ENCODE results near the gene HHAT.

The HHAT gene

DNA sequence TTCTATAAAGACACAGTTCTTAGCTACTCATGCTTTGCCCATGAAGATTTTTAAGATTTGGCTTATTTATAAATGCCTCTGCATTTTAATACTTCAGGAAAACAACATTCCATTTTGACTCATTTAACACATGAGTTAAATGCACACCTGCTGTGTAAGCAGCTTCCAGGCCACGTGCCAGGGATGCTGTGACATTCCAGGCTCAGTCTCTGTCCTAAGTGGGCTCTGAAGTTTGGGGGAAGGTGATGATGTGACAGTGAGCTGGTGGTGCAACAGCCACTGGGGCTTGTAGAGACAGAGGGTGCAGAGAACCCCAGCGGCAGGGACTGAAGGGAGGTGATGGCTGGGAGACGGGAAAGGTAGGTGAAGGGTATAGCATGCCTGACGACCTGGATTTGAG, 40.7 kb downstream of the HHAT start:
- Histone ChIP-seq H3K9me2 (replicated peaks; ENCODE audit: insufficient read depth, low read length) (no peaks in the 10 kb centered on the region), H3K4me2 (ENCODE audit: low read depth, low read length) (no peak overlapping the region), H3K27me3 (replicated peaks; ENCODE audit: insufficient read depth, low read length) (no peaks in the 10 kb centered on the region), H3K9ac (ENCODE audit: low read length) (no peak overlapping the region), H3K4me1 (ENCODE audit: low read length) (no peaks in the 10 kb centered on the region), H4K20me1 (ENCODE audit: insufficient read depth, low read length) (no peaks in the 10 kb centered on the region), H3K4me3 (ENCODE audit: low read length) (no peak overlapping the region), H3K36me3 (replicated peaks; ENCODE audit: insufficient read depth, low read length) (no peaks in the 10 kb centered on the region), H2AFZ (ENCODE audit: low read length) (no peak overlapping the region), H3K27ac (ENCODE audit: low read length) (no peak overlapping the region), H3F3A (ENCODE audit: insufficient read depth, low read length) (peaks cover 6% of the 10 kb centered on the region; the same call in 1 of the 2 replicates), H3K79me2 (ENCODE audit: low read length) (no peaks in the 10 kb centered on the region), H3K9me3 (replicated peaks; ENCODE audit: insufficient read depth, low read length) (no peaks in the 10 kb centered on the region)
- TF ChIP-seq EZH2phosphoT487 (IDR thresholded peaks at IDR 0.05; ENCODE audit: low read length) (no peak), EZH2 (optimal IDR thresholded peaks at IDR 0.05; ENCODE audit: low read depth, low read length) (no peak)
- TF ChIP-seq, protein P1, sequence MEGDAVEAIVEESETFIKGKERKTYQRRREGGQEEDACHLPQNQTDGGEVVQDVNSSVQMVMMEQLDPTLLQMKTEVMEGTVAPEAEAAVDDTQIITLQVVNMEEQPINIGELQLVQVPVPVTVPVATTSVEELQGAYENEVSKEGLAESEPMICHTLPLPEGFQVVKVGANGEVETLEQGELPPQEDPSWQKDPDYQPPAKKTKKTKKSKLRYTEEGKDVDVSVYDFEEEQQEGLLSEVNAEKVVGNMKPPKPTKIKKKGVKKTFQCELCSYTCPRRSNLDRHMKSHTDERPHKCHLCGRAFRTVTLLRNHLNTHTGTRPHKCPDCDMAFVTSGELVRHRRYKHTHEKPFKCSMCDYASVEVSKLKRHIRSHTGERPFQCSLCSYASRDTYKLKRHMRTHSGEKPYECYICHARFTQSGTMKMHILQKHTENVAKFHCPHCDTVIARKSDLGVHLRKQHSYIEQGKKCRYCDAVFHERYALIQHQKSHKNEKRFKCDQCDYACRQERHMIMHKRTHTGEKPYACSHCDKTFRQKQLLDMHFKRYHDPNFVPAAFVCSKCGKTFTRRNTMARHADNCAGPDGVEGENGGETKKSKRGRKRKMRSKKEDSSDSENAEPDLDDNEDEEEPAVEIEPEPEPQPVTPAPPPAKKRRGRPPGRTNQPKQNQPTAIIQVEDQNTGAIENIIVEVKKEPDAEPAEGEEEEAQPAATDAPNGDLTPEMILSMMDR (IDR thresholded peaks at IDR 0.05; ENCODE audit: low read length): no peak
- DNase-seq: no peak

DNA sequence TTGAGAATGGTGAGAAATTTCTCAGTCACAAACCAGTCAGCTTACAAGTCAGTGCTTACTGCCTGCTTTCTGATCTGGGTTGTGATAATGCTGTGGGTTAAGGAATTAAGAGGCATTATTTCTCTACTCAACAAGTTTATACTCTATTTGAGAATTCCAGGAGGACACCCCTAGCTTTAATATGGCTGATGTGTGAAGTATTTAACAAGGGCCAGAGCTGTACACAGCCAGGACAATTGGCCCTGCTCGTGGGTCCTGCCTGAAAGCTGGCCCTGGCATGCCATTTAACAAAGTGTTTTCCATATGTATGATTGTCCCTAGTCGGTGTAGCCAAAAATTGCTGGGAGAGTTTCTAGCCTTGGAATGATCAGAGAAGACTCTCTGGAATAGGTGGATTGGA, 43.2 kb downstream of the HHAT start:
- H3K79me2 ChIP-seq (ENCODE audit: low read length): no peaks in the 10 kb centered on the region
- H3K9me3 ChIP-seq (replicated peaks; ENCODE audit: insufficient read depth, low read length): no peaks in the 10 kb centered on the region
- peaks cover 6% of the 10 kb centered on the region; the same call in 1 of the 2 replicates for H3F3A ChIP-seq (ENCODE audit: insufficient read depth, low read length)
- no peaks in the 10 kb centered on the region for H3K4me1 ChIP-seq (ENCODE audit: low read length)
- no peak overlapping the region for H2AFZ ChIP-seq (ENCODE audit: low read length)
- H3K27me3 ChIP-seq (replicated peaks; ENCODE audit: insufficient read depth, low read length): no peaks in the 10 kb centered on the region
- TF ChIP-seq EZH2 (optimal IDR thresholded peaks at IDR 0.05; ENCODE audit: low read depth, low read length) (no peak), EZH2phosphoT487 (IDR thresholded peaks at IDR 0.05; ENCODE audit: low read length) (no peak)
- no peaks in the 10 kb centered on the region for H4K20me1 ChIP-seq (ENCODE audit: insufficient read depth, low read length)
- H3K9ac ChIP-seq (ENCODE audit: low read length): no peak overlapping the region
- no peak overlapping the region for H3K4me2 ChIP-seq (ENCODE audit: low read depth, low read length)
- H3K36me3 ChIP-seq (replicated peaks; ENCODE audit: insufficient read depth, low read length): no peaks in the 10 kb centered on the region
- no peak overlapping the region for H3K27ac ChIP-seq (ENCODE audit: low read length)
- H3K9me2 ChIP-seq (replicated peaks; ENCODE audit: insufficient read depth, low read length): no peaks in the 10 kb centered on the region
- H3K4me3 ChIP-seq (ENCODE audit: low read length): no peak overlapping the region
- no peak for DNase-seq

DNA sequence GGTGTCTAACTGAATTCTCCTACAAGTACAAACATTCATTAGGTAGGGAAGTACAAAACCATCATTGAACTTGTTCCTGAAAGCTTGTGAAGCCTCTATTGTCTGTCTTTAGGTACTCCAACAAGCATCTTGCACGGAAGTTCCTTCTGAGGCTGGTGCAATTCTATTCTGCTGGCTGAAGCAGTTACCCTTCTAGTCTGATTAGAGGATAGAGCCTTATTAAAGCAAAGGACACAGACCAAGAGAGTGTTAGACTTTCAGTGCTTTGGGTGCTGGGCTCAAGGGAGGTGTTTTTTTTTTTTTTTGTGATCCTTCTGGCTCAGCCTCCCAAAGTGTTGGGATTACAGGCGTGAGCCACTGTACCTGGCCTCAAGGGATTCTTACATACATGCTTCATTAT, 43.8 kb downstream of the HHAT start:
- Histone ChIP-seq H3K4me2 (ENCODE audit: low read depth, low read length) (no peak overlapping the region), H4K20me1 (ENCODE audit: insufficient read depth, low read length) (no peaks in the 10 kb centered on the region), H3K4me3 (ENCODE audit: low read length) (no peak overlapping the region), H3K4me1 (ENCODE audit: low read length) (no peaks in the 10 kb centered on the region), H3K9me2 (replicated peaks; ENCODE audit: insufficient read depth, low read length) (no peaks in the 10 kb centered on the region), H2AFZ (ENCODE audit: low read length) (no peak overlapping the region), H3K79me2 (ENCODE audit: low read length) (no peaks in the 10 kb centered on the region), H3K27ac (ENCODE audit: low read length) (no peak overlapping the region), H3F3A (ENCODE audit: insufficient read depth, low read length) (peaks cover 6% of the 10 kb centered on the region; the same call in 1 of the 2 replicates), H3K9ac (ENCODE audit: low read length) (no peak overlapping the region), H3K27me3 (replicated peaks; ENCODE audit: insufficient read depth, low read length) (no peaks in the 10 kb centered on the region), H3K36me3 (replicated peaks; ENCODE audit: insufficient read depth, low read length) (no peaks in the 10 kb centered on the region), H3K9me3 (replicated peaks; ENCODE audit: insufficient read depth, low read length) (no peaks in the 10 kb centered on the region)
- TF ChIP-seq, protein P1 (IDR thresholded peaks at IDR 0.05; ENCODE audit: low read length): no peak
- DNase-seq: no peak

DNA sequence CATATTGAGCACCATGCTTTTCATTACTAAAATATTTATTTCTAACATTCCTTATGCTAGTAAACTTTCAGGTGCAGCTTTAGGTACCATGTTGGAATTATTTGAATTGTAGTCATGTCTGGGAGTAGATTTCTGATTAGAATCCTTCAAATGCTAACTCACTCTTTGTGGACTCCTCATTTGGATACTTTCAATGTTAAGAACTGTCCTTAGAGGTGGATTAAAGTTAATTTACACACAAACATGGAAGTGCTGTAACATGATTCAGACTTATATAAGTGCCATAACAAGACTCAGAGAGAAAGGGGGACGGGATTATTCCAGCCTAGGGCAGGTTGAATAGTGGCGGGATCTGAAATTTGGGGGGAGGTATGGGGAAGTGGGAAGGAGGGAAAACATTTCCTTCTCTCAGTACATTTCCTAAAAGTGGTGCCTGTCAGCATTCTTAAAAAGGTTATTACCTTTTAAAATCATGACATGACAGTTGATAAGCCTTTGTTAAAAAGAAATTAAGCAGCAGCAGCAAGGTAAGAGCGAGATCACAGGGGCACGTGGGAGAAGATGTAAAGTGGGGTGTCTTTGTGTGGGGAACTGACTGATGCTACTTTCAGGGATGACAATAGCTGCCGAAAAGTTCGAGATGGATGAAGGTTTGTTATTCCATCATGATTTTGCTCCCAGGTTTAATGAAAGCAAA, 44.4 kb downstream of the HHAT start:
- Histone ChIP-seq H3K9me3 (replicated peaks; ENCODE audit: insufficient read depth, low read length) (no peaks in the 10 kb centered on the region), H2AFZ (ENCODE audit: low read length) (no peak overlapping the region), H3K4me1 (ENCODE audit: low read length) (no peaks in the 10 kb centered on the region), H4K20me1 (ENCODE audit: insufficient read depth, low read length) (no peaks in the 10 kb centered on the region), H3K4me2 (ENCODE audit: low read depth, low read length) (no peak overlapping the region), H3K36me3 (replicated peaks; ENCODE audit: insufficient read depth, low read length) (no peaks in the 10 kb centered on the region), H3K4me3 (ENCODE audit: low read length) (no peak overlapping the region), H3K9ac (ENCODE audit: low read length) (no peak overlapping the region), H3K27me3 (replicated peaks; ENCODE audit: insufficient read depth, low read length) (no peaks in the 10 kb centered on the region), H3K9me2 (replicated peaks; ENCODE audit: insufficient read depth, low read length) (no peaks in the 10 kb centered on the region), H3K79me2 (ENCODE audit: low read length) (no peaks in the 10 kb centered on the region), H3K27ac (ENCODE audit: low read length) (no peak overlapping the region), H3F3A (ENCODE audit: insufficient read depth, low read length) (peaks cover 6% of the 10 kb centered on the region; the same call in 1 of the 2 replicates)
- TF ChIP-seq EZH2 (optimal IDR thresholded peaks at IDR 0.05; ENCODE audit: low read depth, low read length) (no peak), EZH2phosphoT487 (IDR thresholded peaks at IDR 0.05; ENCODE audit: low read length) (no peak)
- TF ChIP-seq, protein P1 (IDR thresholded peaks at IDR 0.05; ENCODE audit: low read length): no peak
- DNase-seq: no peak

All from MM.1S (cell line).